ENCODE data around the gene BAZ2A. TPM values are rescaled to one million over a fixed set of nuclear protein-coding genes. Genes with fewer than 3 reads are reported as not detected.

Gene BAZ2A
- total and polyA plus RNA-seq, 2 donors (not counting 3 experiments of a cell fraction or from before 2014, with no cell fraction given), result 56.0 to 91.4 TPM

- peaks cover 22% of the 10 kb centered on the region for H3K79me2 ChIP-seq (ENCODE audit: control insufficient read depth, insufficient read depth, low read length)
Measured at GRCh38 chr12:56634242-56634836, 4.2 kb upstream of the BAZ2A start.

More at GRCh38 chr12:56634242-56634836, 4.2 kb upstream of the BAZ2A start:
- CTCF ChIA-PET, result interaction anchor here (0.7 to 3.9 kb wide), 6 partner anchors 9 to 121 kb away, joined by 3 to 150 read pairs (median 39); partner anchors contain the start of gene RBMS2
- peaks cover 42% of the 10 kb centered on the region for H3K4me1 ChIP-seq (ENCODE audit: control insufficient read depth, extremely low read depth, insufficient read depth, low read length)
- peaks cover 11 to 13% of the 10 kb centered on the region in 2 experiments for H3K36me3 ChIP-seq (ENCODE audit: control insufficient read depth in 2 of 2, extremely low read depth in 1 of 2, insufficient read depth in 2 of 2, low read length in 2 of 2)
- H3K27ac ChIP-seq (ENCODE audit: insufficient read depth, low read depth, low read length), result no peak overlapping the region
- intact Hi-C loops (cut with micrococcal nuclease) (no loop called here), dilution Hi-C loops (cut with MboI; ENCODE audit: extremely low pct_ligation_motif_present, low sequenced_read_pairs) (no loop called here)
- TF ChIP-seq, protein P1, sequence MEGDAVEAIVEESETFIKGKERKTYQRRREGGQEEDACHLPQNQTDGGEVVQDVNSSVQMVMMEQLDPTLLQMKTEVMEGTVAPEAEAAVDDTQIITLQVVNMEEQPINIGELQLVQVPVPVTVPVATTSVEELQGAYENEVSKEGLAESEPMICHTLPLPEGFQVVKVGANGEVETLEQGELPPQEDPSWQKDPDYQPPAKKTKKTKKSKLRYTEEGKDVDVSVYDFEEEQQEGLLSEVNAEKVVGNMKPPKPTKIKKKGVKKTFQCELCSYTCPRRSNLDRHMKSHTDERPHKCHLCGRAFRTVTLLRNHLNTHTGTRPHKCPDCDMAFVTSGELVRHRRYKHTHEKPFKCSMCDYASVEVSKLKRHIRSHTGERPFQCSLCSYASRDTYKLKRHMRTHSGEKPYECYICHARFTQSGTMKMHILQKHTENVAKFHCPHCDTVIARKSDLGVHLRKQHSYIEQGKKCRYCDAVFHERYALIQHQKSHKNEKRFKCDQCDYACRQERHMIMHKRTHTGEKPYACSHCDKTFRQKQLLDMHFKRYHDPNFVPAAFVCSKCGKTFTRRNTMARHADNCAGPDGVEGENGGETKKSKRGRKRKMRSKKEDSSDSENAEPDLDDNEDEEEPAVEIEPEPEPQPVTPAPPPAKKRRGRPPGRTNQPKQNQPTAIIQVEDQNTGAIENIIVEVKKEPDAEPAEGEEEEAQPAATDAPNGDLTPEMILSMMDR (IDR thresholded peaks at IDR 0.05; ENCODE audit: extremely low read depth in 1 of 2, insufficient read depth in 1 of 2, low read depth in 1 of 2, low read length in 2 of 2), result no peak
- TF ChIP-seq POLR2A (IDR thresholded peaks at IDR 0.05; ENCODE audit: low read depth, low read length), result no peak
- TF ChIP-seq EZH2 (IDR thresholded peaks at IDR 0.05; ENCODE audit: borderline replicate concordance, low read depth, low read length, severe bottlenecking), result no peak
- TF ChIP-seq MAX (IDR thresholded peaks at IDR 0.05; ENCODE audit: insufficient read depth, insufficient read length), result no peak
- no peak for TF ChIP-seq FOS (IDR thresholded peaks at IDR 0.05; ENCODE audit: borderline replicate concordance, insufficient read depth, low read length)
- no peak for TF ChIP-seq GATA2 (IDR thresholded peaks at IDR 0.05; ENCODE audit: insufficient read depth, insufficient read length, low read depth, low read length)
- TF ChIP-seq MYC (IDR thresholded peaks at IDR 0.05; ENCODE audit: low read depth, low read length), result no peak
- TF ChIP-seq POLR2AphosphoS5 (IDR thresholded peaks at IDR 0.05; ENCODE audit: insufficient read depth, low read depth, low read length), result no peak
- no peak for TF ChIP-seq JUN (IDR thresholded peaks at IDR 0.05; ENCODE audit: borderline replicate concordance, insufficient read depth, insufficient read length, low read depth)
- H3K9me3 ChIP-seq (replicated peaks; ENCODE audit: control insufficient read depth, insufficient read depth, low read length), result no peaks in the 10 kb centered on the region
- H3K27me3 ChIP-seq (ENCODE audit: control insufficient read depth in 2 of 2, insufficient read depth in 2 of 2, low read length in 2 of 2), result no peaks in the 10 kb centered on the region
- H3K9ac ChIP-seq (replicated peaks; ENCODE audit: extremely low read depth, insufficient read depth, low read length), result peak overlapping the region; percentile 44
- DNase-seq (ENCODE audit: low read depth, low spot score) (peak; percentile 23), FAIRE-seq (no peak)
- no peaks in the 10 kb centered on the region for H4K20me1 ChIP-seq (replicated peaks; ENCODE audit: control insufficient read depth, extremely low read depth, insufficient read depth, low read length)
- peak overlapping the region; percentile 21 to 76 (median 60) for H3K4me3 ChIP-seq (replicated peaks in 1 of 3; ENCODE audit: insufficient read depth in 1 of 3, low read depth in 1 of 3, low read length in 3 of 3)
- POLR2A ChIA-PET, result no interaction called here
- peak overlapping the region; percentile 71 for H3K4me2 ChIP-seq (ENCODE audit: insufficient read depth, low read length)
- H2AFZ ChIP-seq (ENCODE audit: low read depth, low read length), result peak overlapping the region; percentile 28
- no TSS peak for BruUV-seq (replicated peaks)
- no peaks in the 10 kb centered on the region for H3K9me1 ChIP-seq (replicated peaks; ENCODE audit: control insufficient read depth, extremely low read depth, insufficient read depth, low read length)
